MCF 10A (cell line): ENCODE data around the gene RELN. TPM values are rescaled to one million over a fixed set of nuclear protein-coding genes. Genes with fewer than 3 reads are reported as not detected.

Source experiments
- BruUV-seq: library from RNA; stranded (reverse); fragments of 400-500 nt; replicated peaks from 2 replicates; lab custom pipeline; 2021; lab: Mats Ljungman, UMichigan
- CTCF ChIA-PET: fragments of 300-600 bp; sonication (Branson Sonifier 250); formaldehyde crosslinking; extraction: SDS; loops from one replicate; lab custom pipeline; 2021; ENCODE audit warnings: antibody characterized with exemption, inconsistent platforms; lab: Yijun Ruan, JAX
- POLR2A ChIA-PET: fragments of 300-600, 350-650 bp; sonication (Branson Sonifier 250); formaldehyde crosslinking; extraction: SDS; loops from one replicate; lab custom pipeline; 2020; ENCODE audit warnings: antibody characterized with exemption, inconsistent platforms; lab: Yijun Ruan, JAX
- DNase-seq: peaks from one replicate; pipeline ENCODE4 v3.0.0-alpha.2; 2018; ENCODE audit not compliant: unreplicated experiment
- H3K27ac Mint-ChIP-seq: one replicate; pipeline ENCODE4 v1.8.0; 2022; ENCODE audit warnings: mild to moderate bottlenecking, low read depth, mixed read lengths; ENCODE audit not compliant: unreplicated experiment
- H3K27me3 Mint-ChIP-seq: one replicate; pipeline ENCODE4 v1.8.0; 2022; ENCODE audit warnings: mixed read lengths; ENCODE audit not compliant: insufficient read depth, unreplicated experiment
- H3K36me3 Mint-ChIP-seq: one replicate; pipeline ENCODE4 v1.8.0; 2022; ENCODE audit warnings: mild to moderate bottlenecking, moderate library complexity, mixed read lengths; ENCODE audit not compliant: insufficient read depth, unreplicated experiment
- H3K4me1 Mint-ChIP-seq: one replicate; pipeline ENCODE4 v1.8.0; 2022; ENCODE audit warnings: mixed read lengths; ENCODE audit not compliant: insufficient read depth, unreplicated experiment
- H3K4me3 Mint-ChIP-seq: one replicate; pipeline ENCODE4 v1.8.0; 2022; ENCODE audit warnings: mild to moderate bottlenecking, moderate library complexity, mixed read lengths; ENCODE audit not compliant: unreplicated experiment
- H3K9me3 Mint-ChIP-seq: one replicate; pipeline ENCODE4 v1.8.0; 2022; ENCODE audit warnings: mixed read lengths; ENCODE audit not compliant: unreplicated experiment
- CTCF ChIP-seq: fragments of 200-600 bp; IDR thresholded peaks from one replicate; pipeline ENCODE4 v1.8.0; 2022; ENCODE audit warnings: antibody characterized with exemption, mild to moderate bottlenecking; ENCODE audit not compliant: unreplicated experiment
- intact Hi-C: fragments of 100-400 bp; cut with micrococcal nuclease; formaldehyde crosslinking; loops from 2 replicates; pipeline ENCODE4 v1.14.1; 2022
- total RNA-seq: library from RNA; stranded (reverse); gene quantifications from 2 replicates; pipeline ENCODE4 v1.2.3, GENCODE V29; 2022

The RELN gene
- total RNA-seq, 1 experiment from 2014 or later: not detected

GRCh38 chr7:103989785-103990767 lies 618 bp upstream of the RELN start:
- intact Hi-C loops: no loop called here
- Mint-ChIP-seq H3K9me3 (no peaks in the 10 kb centered on the region), H3K27me3 (peaks cover 20% of the 10 kb centered on the region), H3K4me1 (no peaks in the 10 kb centered on the region), H3K27ac (no peak overlapping the region), H3K36me3 (no peaks in the 10 kb centered on the region), H3K4me3 (no peak overlapping the region)
- DNase-seq: no peak
- TF ChIP-seq CTCF: no peak
- ChIA-PET CTCF (no interaction called here), POLR2A (no interaction called here)
- BruUV-seq: no TSS peak

GRCh38 chr7:103988468-103989199 lies 824 bp downstream of the RELN start:
- no peak for TF ChIP-seq CTCF
- Mint-ChIP-seq H3K4me1 (no peaks in the 10 kb centered on the region), H3K36me3 (no peaks in the 10 kb centered on the region), H3K27me3 (peaks cover 30% of the 10 kb centered on the region), H3K9me3 (no peaks in the 10 kb centered on the region), H3K4me3 (no peak overlapping the region), H3K27ac (no peak overlapping the region)
- ChIA-PET POLR2A (no interaction called here), CTCF (no interaction called here)
- intact Hi-C loops: no loop called here
- no peak for DNase-seq
- no TSS peak for BruUV-seq

GRCh38 chr7:103987451-103987850 lies 2.0 kb downstream of the RELN start:
- H3K9me3 Mint-ChIP-seq: no peaks in the 10 kb centered on the region
- no peaks in the 10 kb centered on the region for H3K4me1 Mint-ChIP-seq
- DNase-seq: no peak
- H3K27me3 Mint-ChIP-seq: peaks cover 42% of the 10 kb centered on the region
- CTCF ChIA-PET: interaction anchor here (0.6 to 1.1 kb wide), 3 partner anchors 38 to 217 kb away, joined by 3 read pairs; no protein-coding TSS in a partner anchor
- H3K4me3 Mint-ChIP-seq: no peak overlapping the region
- H3K36me3 Mint-ChIP-seq: no peaks in the 10 kb centered on the region
- POLR2A ChIA-PET: no interaction called here
- H3K27ac Mint-ChIP-seq: no peak overlapping the region
- no peak for TF ChIP-seq CTCF
- BruUV-seq: no TSS peak
- intact Hi-C loops: no loop called here

GRCh38 chr7:103985565-103986126 lies 3.8 kb downstream of the RELN start:
- intact Hi-C loops: no loop called here
- POLR2A ChIA-PET: no interaction called here

More at GRCh38 chr7:103985565-103986126, 3.8 kb downstream of the RELN start:
- Mint-ChIP-seq H3K4me1 (no peaks in the 10 kb centered on the region), H3K27ac (no peak overlapping the region), H3K9me3 (no peaks in the 10 kb centered on the region), H3K27me3 (peaks cover 57% of the 10 kb centered on the region), H3K36me3 (no peaks in the 10 kb centered on the region), H3K4me3 (no peak overlapping the region)
- no peak for TF ChIP-seq CTCF
- no peak for DNase-seq
- CTCF ChIA-PET: no interaction called here
- BruUV-seq: no TSS peak
